ENCODE data around the gene ADAM19. TPM values are rescaled to one million over a fixed set of nuclear protein-coding genes. Genes with fewer than 3 reads are reported as not detected.
A peak's percentile ranks its signal among the peaks of the same experiment; 100 is the strongest.

Gene ADAM19
- total RNA-seq, 1 donor from 2014 or later: 11.5 TPM

DNA sequence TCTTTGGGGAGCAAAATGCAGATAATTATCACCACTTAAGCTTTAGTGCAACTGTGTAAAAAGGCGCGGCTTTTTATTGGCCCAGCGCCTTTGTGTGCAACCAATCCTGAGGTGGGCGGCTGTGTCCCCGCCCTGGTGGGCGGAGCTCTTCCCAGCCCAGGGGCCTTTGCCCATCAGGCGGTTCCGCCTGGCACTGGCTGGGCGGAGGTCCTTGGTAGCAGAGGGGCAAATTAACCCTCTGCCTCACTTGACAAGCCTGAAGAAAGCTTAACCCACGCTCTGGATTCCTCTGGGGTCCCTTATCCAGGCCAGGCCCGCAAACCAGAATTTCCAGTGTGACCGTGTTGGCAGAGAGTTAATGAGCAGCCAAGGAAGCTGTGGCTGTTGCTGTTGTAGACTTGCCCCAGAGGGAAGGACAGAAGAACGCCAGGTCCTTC lies 128.4 kb downstream of the ADAM19 start:
- Mint-ChIP-seq H3K4me1 (peaks cover 15% of the 10 kb centered on the region), H3K27me3 (ENCODE audit: insufficient read depth, low read depth) (peaks cover 2% of the 10 kb centered on the region), H3K4me3 (no peak overlapping the region), H3K36me3 (no peaks in the 10 kb centered on the region), H3K27ac (peak overlapping the region; percentile 46), H3K9me3 (no peaks in the 10 kb centered on the region)
- H3K9ac ChIP-seq: no peak overlapping the region
- H3K36me3 ChIP-seq: no peaks in the 10 kb centered on the region
- no peak overlapping the region for H3K27ac ChIP-seq
- no peaks in the 10 kb centered on the region for H3K9me3 ChIP-seq (ENCODE audit: low read depth)
- H3K4me1 ChIP-seq: no peaks in the 10 kb centered on the region
- H3K27me3 ChIP-seq: no peaks in the 10 kb centered on the region
- DNase-seq (ENCODE audit: low spot score): no peak
- H3K79me2 ChIP-seq (ENCODE audit: low read depth): no peaks in the 10 kb centered on the region
- no peak for TF ChIP-seq EZH2 (IDR thresholded peaks at IDR 0.05)
- TF ChIP-seq, protein P1, sequence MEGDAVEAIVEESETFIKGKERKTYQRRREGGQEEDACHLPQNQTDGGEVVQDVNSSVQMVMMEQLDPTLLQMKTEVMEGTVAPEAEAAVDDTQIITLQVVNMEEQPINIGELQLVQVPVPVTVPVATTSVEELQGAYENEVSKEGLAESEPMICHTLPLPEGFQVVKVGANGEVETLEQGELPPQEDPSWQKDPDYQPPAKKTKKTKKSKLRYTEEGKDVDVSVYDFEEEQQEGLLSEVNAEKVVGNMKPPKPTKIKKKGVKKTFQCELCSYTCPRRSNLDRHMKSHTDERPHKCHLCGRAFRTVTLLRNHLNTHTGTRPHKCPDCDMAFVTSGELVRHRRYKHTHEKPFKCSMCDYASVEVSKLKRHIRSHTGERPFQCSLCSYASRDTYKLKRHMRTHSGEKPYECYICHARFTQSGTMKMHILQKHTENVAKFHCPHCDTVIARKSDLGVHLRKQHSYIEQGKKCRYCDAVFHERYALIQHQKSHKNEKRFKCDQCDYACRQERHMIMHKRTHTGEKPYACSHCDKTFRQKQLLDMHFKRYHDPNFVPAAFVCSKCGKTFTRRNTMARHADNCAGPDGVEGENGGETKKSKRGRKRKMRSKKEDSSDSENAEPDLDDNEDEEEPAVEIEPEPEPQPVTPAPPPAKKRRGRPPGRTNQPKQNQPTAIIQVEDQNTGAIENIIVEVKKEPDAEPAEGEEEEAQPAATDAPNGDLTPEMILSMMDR (IDR thresholded peaks at IDR 0.05): no peak
- no peak overlapping the region for H3K4me2 ChIP-seq
- H3F3A ChIP-seq (ENCODE audit: low read depth): no peaks in the 10 kb centered on the region
- no peak overlapping the region for H3K4me3 ChIP-seq
- H2AFZ ChIP-seq (replicated peaks): no peak overlapping the region
- no peaks in the 10 kb centered on the region for H4K20me1 ChIP-seq (ENCODE audit: low read depth)

DNA sequence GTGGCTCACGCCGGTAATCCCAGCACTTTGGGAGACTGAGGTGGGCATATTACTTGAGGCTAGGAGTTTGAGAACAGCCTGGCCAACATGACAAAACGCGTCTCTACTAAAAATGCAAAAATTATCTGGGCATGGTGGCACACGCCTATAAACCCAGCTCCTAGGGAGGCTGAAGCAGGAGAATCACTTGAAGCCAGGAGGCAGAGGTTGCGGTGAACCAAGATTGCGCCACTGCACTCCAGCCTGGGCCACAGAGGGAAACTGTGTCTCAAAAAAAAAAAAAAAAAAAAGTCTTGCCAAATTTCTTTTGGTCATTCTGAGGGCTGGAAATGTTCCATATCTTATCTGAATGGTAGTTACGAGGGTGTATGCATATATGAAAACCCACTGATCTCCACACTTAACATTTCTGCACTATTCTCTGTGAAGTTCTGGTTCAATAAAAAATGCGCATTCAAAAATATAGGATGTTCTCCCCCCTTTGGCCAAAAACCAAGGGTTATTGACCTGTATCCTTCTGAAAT lies 129.1 kb downstream of the ADAM19 start:
- H3K36me3 Mint-ChIP-seq: no peaks in the 10 kb centered on the region
- Histone ChIP-seq H3K4me2 (no peak overlapping the region), H3F3A (ENCODE audit: low read depth) (no peaks in the 10 kb centered on the region), H3K4me3 (no peak overlapping the region), H4K20me1 (ENCODE audit: low read depth) (no peaks in the 10 kb centered on the region), H3K9ac (no peak overlapping the region), H3K4me1 (no peaks in the 10 kb centered on the region), H3K27me3 (no peaks in the 10 kb centered on the region), H3K27ac (no peak overlapping the region), H3K79me2 (ENCODE audit: low read depth) (no peaks in the 10 kb centered on the region), H3K36me3 (no peaks in the 10 kb centered on the region), H3K9me3 (ENCODE audit: low read depth) (no peaks in the 10 kb centered on the region), H2AFZ (replicated peaks) (no peak overlapping the region)
- no peak overlapping the region for H3K4me3 Mint-ChIP-seq
- TF ChIP-seq EZH2 (IDR thresholded peaks at IDR 0.05) (no peak), EZH2phosphoT487 (IDR thresholded peaks at IDR 0.05) (no peak)
- TF ChIP-seq, protein P1 (IDR thresholded peaks at IDR 0.05): no peak
- no peak overlapping the region for H3K27ac Mint-ChIP-seq
- no peaks in the 10 kb centered on the region for H3K9me3 Mint-ChIP-seq
- peaks cover 15% of the 10 kb centered on the region for H3K4me1 Mint-ChIP-seq
- no peak for DNase-seq (ENCODE audit: low spot score)
- peaks cover 2% of the 10 kb centered on the region for H3K27me3 Mint-ChIP-seq (ENCODE audit: insufficient read depth, low read depth)

DNA sequence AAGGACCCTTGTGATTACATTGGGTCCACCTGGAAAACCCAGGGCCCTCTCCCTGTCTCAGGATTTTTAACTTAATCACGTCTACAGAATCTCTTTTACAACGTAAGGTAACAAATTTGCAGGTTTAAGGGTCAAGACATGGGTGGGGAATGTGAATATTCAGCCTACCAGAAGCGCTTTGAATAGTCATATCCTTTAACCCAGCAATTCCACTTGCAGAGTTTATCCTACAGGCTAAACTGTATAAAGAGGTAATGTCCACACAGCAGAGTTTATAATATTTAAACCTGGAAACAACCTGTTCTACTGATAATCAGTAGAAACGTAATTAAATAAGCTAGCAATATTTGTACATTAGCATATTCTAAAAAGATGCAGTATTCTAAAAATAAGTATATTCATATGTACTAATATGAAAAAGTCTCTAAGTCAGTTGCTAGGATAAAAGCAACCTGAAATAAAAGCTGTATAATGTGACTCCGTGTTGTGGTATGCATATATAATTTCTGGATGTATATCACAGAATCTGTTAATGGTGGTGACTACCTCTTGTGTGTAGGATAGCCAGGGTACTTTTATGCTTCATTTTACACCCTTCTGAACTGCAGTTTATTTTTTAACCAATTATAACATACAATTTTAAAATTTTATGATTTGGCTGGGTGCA lies 129.7 kb downstream of the ADAM19 start:
- no peak for DNase-seq (ENCODE audit: low spot score)
- no peaks in the 10 kb centered on the region for H3K36me3 ChIP-seq
- H2AFZ ChIP-seq (replicated peaks): no peak overlapping the region
- Mint-ChIP-seq H3K27ac (no peak overlapping the region), H3K4me3 (no peak overlapping the region), H3K27me3 (ENCODE audit: insufficient read depth, low read depth) (peaks cover 2% of the 10 kb centered on the region), H3K36me3 (no peaks in the 10 kb centered on the region), H3K9me3 (no peaks in the 10 kb centered on the region), H3K4me1 (peaks cover 15% of the 10 kb centered on the region)
- no peaks in the 10 kb centered on the region for H3K79me2 ChIP-seq (ENCODE audit: low read depth)
- no peaks in the 10 kb centered on the region for H3K27me3 ChIP-seq
- no peaks in the 10 kb centered on the region for H4K20me1 ChIP-seq (ENCODE audit: low read depth)
- no peak overlapping the region for H3K27ac ChIP-seq
- no peak for TF ChIP-seq EZH2 (IDR thresholded peaks at IDR 0.05)
- TF ChIP-seq, protein P1 (IDR thresholded peaks at IDR 0.05): no peak
- TF ChIP-seq EZH2phosphoT487 (IDR thresholded peaks at IDR 0.05): no peak
- H3K4me2 ChIP-seq: no peak overlapping the region
- no peak overlapping the region for H3K4me3 ChIP-seq
- H3K9ac ChIP-seq: no peak overlapping the region
- no peaks in the 10 kb centered on the region for H3K9me3 ChIP-seq (ENCODE audit: low read depth)
- no peaks in the 10 kb centered on the region for H3F3A ChIP-seq (ENCODE audit: low read depth)
- no peaks in the 10 kb centered on the region for H3K4me1 ChIP-seq
